Skeletal muscle cell (primary cell): ENCODE measurements around the gene C7orf25.

Experiments used
- DNase-seq: peaks from one replicate; pipeline ENCODE4 v3.0.0-alpha.2; 2010; ENCODE audit warnings: low read depth
- H3K4me3 ChIP-seq: 2 replicates; pipeline ENCODE4 v1.5.1; 2011; ENCODE audit warnings: low read depth, mild to moderate bottlenecking, control low read depth, low read length, moderate library complexity

Gene C7orf25

GRCh38 chr7:42931447-42931833, 19.6 kb upstream of the C7orf25 start:
- H3K4me3 ChIP-seq, result peak overlapping the region; percentile 99
- DNase-seq, result no peak

GRCh38 chr7:42930889-42931288, 19.0 kb upstream of the C7orf25 start:
- peak overlapping the region; percentile 99 for H3K4me3 ChIP-seq
- DNase-seq, result no peak

DNA sequence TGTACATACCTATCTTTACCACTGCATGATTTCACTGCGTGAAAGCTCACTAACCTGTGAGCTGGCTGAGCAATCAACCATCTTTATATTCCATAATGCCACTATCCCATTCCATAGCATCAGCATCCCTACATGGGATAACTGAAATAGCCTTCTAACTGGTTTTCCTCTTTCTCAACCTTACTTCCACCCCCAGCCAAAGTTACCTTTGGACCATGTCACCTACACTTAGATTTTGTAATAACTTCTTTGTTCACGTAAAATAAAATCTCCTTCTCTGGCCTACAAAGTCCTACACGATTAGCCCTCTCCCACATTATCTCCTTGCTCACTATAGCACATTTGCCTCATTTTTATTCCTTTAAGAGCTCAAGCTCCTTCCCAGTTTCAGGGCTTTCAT, 17.6 kb upstream of the C7orf25 start:
- H3K4me3 ChIP-seq, result no peak overlapping the region
- no peak for DNase-seq

DNA sequence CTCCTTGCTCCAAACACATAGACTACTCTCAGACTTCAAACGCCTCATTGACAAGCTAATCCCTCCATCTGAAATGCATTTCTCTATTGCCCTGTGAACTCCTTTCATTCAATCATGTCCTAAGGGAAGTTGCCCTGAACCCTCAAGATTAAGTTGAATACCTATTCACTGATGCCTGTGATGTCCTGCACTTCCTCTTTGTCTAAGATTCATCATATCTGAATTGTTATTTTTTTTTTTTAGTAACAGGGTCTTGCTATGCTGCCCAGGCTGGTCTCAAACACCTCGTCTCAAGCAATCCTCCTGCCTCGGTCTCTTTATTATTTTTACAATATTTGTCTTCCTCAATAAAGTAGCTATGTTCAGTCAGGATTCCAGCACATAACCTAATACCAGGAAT, 16.9 kb upstream of the C7orf25 start:
- no peak for DNase-seq
- no peak overlapping the region for H3K4me3 ChIP-seq

DNA sequence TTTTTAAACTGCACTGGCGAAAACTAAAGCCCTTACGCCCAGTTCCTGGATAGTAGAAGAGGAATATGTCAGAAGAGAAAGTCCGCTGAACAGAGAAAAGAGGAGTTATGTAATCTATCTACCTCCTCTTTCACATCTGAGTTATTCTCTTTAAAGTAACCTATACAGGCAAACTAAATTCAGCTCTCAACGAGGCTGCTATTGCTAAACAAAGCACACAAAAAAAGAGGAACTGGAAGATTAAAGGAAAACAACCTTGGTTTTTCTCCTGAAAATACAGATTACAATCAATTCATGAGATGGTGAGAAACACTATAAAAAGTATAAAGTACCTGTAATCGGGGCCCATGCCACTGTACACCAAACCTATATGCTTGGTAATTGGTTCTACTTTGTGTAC, 14.3 kb upstream of the C7orf25 start:
- H3K4me3 ChIP-seq, result no peak overlapping the region
- no peak for DNase-seq

- no peak overlapping the region for H3K4me3 ChIP-seq
- DNase-seq, result no peak
These were observed 13.8 kb upstream of the C7orf25 start for GRCh38 chr7:42925630-42926029.

DNA sequence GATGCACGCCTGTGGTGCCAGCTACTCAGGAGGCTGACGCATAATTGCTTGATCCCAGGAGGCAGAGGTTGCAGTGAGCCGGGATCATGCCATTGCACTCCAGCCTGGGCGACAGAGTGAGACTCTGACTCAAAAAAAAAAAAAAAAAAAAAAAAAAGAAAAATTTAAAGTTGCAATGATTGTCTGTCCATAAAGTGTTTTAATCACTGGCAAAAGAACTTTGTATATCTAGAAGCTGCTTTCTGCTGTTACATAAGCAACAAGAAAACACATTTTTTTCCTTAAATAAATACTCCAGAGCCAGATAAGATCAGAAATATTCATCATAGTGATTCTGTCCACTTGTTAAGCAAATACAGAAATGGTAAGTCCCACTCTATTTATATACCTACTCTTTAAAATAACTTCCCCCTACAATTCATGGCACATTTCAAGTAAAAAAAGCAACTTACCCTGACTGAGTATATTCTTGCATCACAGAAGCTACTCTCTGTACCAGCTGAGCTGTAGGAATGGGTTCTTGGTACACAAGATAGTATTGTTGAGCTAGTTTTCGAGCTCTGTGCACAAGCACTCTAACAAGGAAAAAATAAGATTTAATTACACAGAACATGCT, 12.5 kb upstream of the C7orf25 start:
- no peak overlapping the region for H3K4me3 ChIP-seq

DNA sequence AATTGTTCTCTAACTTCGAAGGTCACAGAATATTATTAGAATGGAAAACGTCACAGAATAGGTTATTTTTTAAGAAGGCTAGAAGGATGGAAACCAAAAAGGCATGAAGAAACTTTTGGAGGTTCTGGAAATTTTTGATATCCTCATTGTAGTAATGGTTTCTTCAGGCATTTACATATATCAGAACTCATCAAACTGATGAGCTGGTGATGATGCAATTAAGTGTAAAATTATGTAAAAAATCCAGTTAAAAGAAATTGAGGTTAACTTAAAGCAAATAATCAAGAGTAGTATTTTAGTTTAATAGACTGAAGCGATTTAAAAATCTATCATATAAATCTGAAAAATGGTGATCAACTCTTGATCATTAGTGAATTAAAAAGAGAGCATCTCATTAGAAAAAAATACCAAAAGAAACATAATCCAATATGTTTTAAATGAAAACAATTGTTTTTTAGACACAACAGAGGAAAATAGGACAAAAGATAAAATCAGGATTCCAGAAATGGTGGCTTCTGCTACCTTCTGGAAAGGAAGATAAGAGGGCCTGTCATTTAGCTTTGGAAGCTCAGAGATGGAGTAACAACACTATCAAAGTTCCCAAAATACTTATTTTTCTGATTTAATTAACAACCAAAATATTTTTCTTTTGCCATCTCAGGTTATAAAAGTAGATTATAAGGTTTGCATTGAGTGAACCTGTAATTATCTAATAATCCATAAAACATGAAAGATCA, 10.3 kb upstream of the C7orf25 start:
- no peak overlapping the region for H3K4me3 ChIP-seq
- DNase-seq, result no peak

More for the DNA sequence above, 12.5 kb upstream of the C7orf25 start:
- DNase-seq, result no peak

DNA sequence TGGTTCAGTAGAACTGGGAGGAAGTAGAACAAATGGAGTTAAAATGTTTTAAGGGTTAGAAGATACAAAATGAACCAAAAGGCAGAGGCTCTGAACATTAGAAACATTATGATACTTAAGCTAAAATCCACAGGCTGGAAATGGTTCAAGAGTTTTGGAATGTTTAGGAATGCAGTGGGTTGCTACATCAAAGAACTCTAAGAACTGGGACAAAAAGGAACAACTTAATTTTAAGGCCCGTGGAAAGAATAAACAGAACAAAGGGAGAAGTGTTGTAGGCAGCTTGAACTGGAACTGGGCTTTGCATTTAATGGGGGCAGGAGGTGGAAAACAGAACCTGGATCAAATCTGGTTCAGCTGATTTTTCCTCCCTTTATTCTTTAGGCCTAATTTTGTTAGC, 3.5 kb upstream of the C7orf25 start:
- H3K4me3 ChIP-seq, result no peak overlapping the region
- DNase-seq, result no peak

DNA sequence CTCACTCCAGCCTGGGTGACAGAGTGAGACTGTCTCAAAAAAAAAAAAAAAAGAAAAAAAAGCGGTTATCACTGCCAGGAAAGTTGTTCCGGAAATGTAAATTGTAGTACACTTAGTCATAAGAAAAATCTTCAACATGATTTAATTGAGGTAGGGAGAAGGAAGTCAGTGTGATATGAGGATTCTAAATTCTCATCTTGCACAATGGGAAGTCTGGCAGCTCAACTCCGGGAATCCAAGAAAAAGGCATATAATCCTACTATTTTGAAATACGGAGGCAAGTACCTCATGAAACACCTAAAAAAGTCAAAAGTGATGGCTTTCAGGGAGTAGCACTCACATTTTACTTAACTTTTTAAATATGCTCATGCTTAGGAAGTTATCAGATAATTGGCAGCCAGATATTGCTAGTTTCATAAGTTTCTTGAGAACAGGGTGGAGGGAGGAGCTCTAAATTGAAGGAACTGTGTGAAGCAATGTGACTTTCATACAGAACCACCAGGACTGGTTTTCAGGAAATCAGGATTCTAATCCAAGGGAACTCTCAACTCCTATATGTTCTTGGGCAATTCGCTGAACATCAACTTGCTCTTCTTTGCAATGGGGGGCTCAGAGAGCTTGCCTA, 2.7 kb upstream of the C7orf25 start:
- no peak overlapping the region for H3K4me3 ChIP-seq

GRCh38 chr7:42914009-42914408, 2.1 kb upstream of the C7orf25 start:
- H3K4me3 ChIP-seq, result no peak overlapping the region
- no peak for DNase-seq

More for the DNA sequence above, 2.7 kb upstream of the C7orf25 start:
- no peak for DNase-seq

GRCh38 chr7:42913591-42913990, 1.7 kb upstream of the C7orf25 start:
- no peak overlapping the region for H3K4me3 ChIP-seq

GRCh38 chr7:42910306-42910705, 1.6 kb downstream of the C7orf25 start:
- no peak for DNase-seq
- H3K4me3 ChIP-seq, result no peak overlapping the region

More at GRCh38 chr7:42913591-42913990, 1.7 kb upstream of the C7orf25 start:
- no peak for DNase-seq

GRCh38 chr7:42907316-42907715, 4.6 kb downstream of the C7orf25 start:
- H3K4me3 ChIP-seq, result no peak overlapping the region
- no peak for DNase-seq

DNA sequence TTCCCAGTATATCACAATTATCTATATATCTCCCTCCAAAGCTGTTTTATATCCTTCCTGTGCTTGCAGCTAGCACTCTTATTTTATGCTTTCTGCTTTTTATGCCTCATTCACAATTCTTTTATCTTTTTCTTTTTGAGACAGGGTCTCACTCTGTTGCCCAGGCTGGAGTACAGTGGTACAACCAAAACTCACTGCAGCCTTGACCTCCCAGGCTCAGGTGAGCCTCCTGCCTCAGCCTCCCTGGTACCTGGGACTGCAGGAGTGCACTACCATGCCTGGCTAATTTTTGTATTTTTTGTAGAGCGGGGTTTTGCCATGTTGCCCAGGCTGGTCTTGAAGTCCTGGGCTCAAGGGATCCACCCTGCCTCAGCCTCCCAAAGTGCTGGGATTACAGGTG, 5.7 kb downstream of the C7orf25 start:
- H3K4me3 ChIP-seq, result no peak overlapping the region

DNA sequence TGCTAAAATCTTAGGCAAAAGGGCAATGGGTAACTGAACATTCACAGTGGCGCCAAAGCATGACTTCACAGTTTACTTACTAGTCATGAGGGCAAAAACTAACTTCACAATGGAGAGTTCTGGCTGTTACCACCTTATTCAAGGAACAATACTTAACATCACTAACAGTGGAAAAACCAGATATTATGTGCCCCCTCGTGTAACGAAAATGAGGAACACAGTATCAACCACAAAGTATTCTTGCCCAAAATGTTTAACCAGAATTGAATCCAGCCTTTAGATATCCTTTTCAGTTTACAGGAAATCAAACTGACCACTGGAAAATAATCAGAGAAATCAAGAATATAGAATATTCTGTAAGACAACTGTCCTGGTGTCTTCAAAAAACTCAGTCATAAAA, 9.5 kb downstream of the C7orf25 start:
- no peak overlapping the region for H3K4me3 ChIP-seq
- DNase-seq, result no peak

More for the DNA sequence above, 5.7 kb downstream of the C7orf25 start:
- DNase-seq, result no peak

DNA sequence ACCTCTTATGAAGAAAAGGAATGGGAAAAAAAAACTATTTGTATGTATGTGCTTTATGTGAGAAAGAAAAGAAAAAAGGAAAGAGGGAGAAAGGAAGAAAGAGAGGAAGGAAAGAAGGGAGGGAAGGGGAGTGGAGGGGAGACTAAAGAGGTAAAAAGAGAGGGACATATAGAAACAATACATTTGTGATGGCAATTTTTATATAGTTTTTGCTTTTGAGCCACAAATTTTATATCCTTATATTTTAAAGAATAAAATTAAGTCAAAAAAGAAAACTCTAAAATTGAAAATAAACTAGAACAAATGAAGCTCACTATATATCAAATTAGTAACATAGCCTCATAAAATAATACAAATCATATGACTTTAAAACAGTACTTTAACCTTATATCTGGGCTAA, 11.0 kb downstream of the C7orf25 start:
- H3K4me3 ChIP-seq, result no peak overlapping the region
- no peak for DNase-seq

GRCh38 chr7:42893346-42894240, 18.3 kb downstream of the C7orf25 start:
- H3K4me3 ChIP-seq, result no peak overlapping the region
- DNase-seq, result no peak

DNA sequence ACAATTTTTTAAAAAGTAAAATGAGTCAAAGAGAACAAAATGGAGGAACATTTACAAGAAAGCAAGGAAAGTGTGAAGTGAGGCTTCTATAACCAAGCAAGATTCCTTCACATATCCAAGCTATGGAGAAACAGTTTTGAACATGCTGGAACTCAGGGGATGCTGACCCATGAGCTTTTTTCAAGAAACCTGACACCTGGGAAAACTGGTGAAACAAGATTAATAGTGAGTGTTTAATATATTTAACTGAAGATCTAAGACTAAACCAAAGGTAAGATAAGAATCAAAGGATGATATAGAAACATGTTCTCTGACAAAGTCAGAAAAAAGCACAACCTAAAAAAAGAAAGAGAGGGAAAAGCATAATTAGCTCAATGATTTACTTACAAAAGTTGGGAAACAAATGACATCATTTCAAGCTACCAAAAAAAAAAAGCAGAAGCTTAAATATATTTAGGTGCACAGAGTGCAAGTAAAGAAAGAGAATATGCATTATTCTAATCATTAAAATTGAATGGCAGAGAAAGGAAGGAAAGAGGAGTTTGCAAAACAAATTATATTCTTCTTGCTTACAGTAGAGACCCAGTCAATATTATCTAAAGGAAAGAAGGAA, 24.9 kb downstream of the C7orf25 start:
- DNase-seq, result no peak
- H3K4me3 ChIP-seq, result no peak overlapping the region
